K562 (cell line): ENCODE results near the gene KCNK4. TPM values are rescaled to one million over a fixed set of nuclear protein-coding genes. Genes with fewer than 3 reads are reported as not detected.
A peak's percentile ranks its signal among the peaks of the same experiment; 100 is the strongest.

Experiments
- BRF2 ChIP-seq: IDR thresholded peaks from 3 replicates; pipeline ENCODE4 v1.6.1; 2011; ENCODE audit warnings: borderline replicate concordance, mild to moderate bottlenecking; ENCODE audit not compliant: insufficient read length, insufficient read depth
- CXXC5 ChIP-seq: fragments of 250-450 bp; sonication (Bioruptor Pico); IDR thresholded peaks from 2 replicates; pipeline ENCODE4 v1.8.0; 2022; ENCODE audit warnings: inconsistent platforms, mild to moderate bottlenecking, moderate library complexity
- PKNOX1 ChIP-seq: fragments of 450-650 bp; IDR thresholded peaks from 2 replicates; pipeline ENCODE4 v1.6.1; 2016
- PML ChIP-seq: IDR thresholded peaks from 2 replicates; pipeline ENCODE4 v1.6.1; 2012; ENCODE audit warnings: low read length, inconsistent platforms
- RFX1 ChIP-seq: fragments of 450-650 bp; IDR thresholded peaks from 2 replicates; pipeline ENCODE4 v1.6.1; 2016; ENCODE audit warnings: mild to moderate bottlenecking, moderate library complexity
- SMC3 ChIP-seq: conservative IDR thresholded peaks from 2 replicates; pipeline ENCODE4 v1.6.1; 2011; ENCODE audit warnings: low read depth, low read length, improper control_type of control experiment; ENCODE audit not compliant: insufficient read depth
- TGIF2 ChIP-seq: sonication (generic); formaldehyde crosslinking; IDR thresholded peaks from 2 replicates; pipeline ENCODE4 v1.8.1; 2022; ENCODE audit warnings: mild to moderate bottlenecking, missing genetic modification reagents, moderate library complexity
- ZBTB49 ChIP-seq: sonication (generic); formaldehyde crosslinking; IDR thresholded peaks from 2 replicates; pipeline ENCODE4 v1.8.0; 2022; ENCODE audit warnings: missing genetic modification reagents, mild to moderate bottlenecking, borderline replicate concordance
- ZC3H11A ChIP-seq: IDR thresholded peaks from 2 replicates; pipeline ENCODE4 v1.6.1; 2012; ENCODE audit warnings: low read depth, low read length, improper control_type of control experiment
- ZNF436 ChIP-seq: fragments of 250-450, 450-650 bp; sonication (Bioruptor Pico); formaldehyde crosslinking; IDR thresholded peaks from 2 replicates; pipeline ENCODE4 v1.7.0; 2020; ENCODE audit warnings: mild to moderate bottlenecking
- ZNF518B ChIP-seq: fragments of 250-450 bp; sonication (Bioruptor Pico); IDR thresholded peaks from 2 replicates; pipeline ENCODE4 v1.5.0; 2021; ENCODE audit warnings: mild to moderate bottlenecking, moderate library complexity
- ZNF717 ChIP-seq: fragments of 250-450 bp; sonication (Bioruptor Pico); IDR thresholded peaks from 2 replicates; pipeline ENCODE4 v1.5.0; 2021
- ZSCAN32 ChIP-seq: fragments of 450-650 bp; formaldehyde crosslinking; IDR thresholded peaks from 2 replicates; pipeline ENCODE4 v1.4.0; 2020; ENCODE audit warnings: mild to moderate bottlenecking, moderate library complexity
- polyA plus RNA-seq, 8 experiments: library from polyadenylated mRNA; depleted of rRNA in 4 of 8; stranded (reverse) in 5 of 8; unstranded in 3 of 8; fragments of >200 nt; fragmentation: Nextera tagmentation in 2 of 8; fragmentation: Illumina TruSeq in 1 of 8; extraction: Ambion mirVana in 2 of 8; extraction: Trizol in 1 of 8; gene quantifications; 2 replicates each; pipeline versions ENCODE4 v1.2.1 to v1.2.3, GENCODE V29; 2011 to 2014; ENCODE audit warnings: inconsistent platforms in 1 of 8, missing spikeins in 1 of 8
- total RNA-seq, 7 experiments: library from RNA; depleted of rRNA in 6 of 7; stranded (reverse); fragments of >200 nt in 6 of 7; fragmentation: Illumina TruSeq in 2 of 7; extraction: Trizol in 2 of 7; gene quantifications; 2 replicates each; pipeline versions ENCODE4 v1.2.1 to v1.2.3, GENCODE V29; 2011 to 2021; ENCODE audit warnings: low replicate concordance in 1 of 7
- TF ChIP-seq, protein P1 (sequence below), 2 experiments: fragments of 450-650 bp; IDR thresholded peaks; 2 replicates each; pipeline ENCODE4 v1.6.1; 2018; ENCODE audit warnings: mild to moderate bottlenecking in 2 of 2, low read depth in 1 of 2; ENCODE audit not compliant: partially characterized antibody in 2 of 2

The KCNK4 gene
- total and polyA plus RNA-seq, 9 of the 15 experiments (the other 6 are each of a cell fraction or from before 2014, with no cell fraction given) = not detected

- TF ChIP-seq SMC3 = no peak
- 0 out of 2 replicates have a peak, but pooled peaks have one; percentile 13 for TF ChIP-seq PML
- no peak for TF ChIP-seq ZBTB49 (CRISPR knock-in tag)
- no peak for TF ChIP-seq ZNF518B (CRISPR knock-in tag)
- TF ChIP-seq ZNF717 (CRISPR knock-in tag) = no peak
- TF ChIP-seq TGIF2 (CRISPR knock-in tag) = no peak
- TF ChIP-seq RFX1 = no peak
- TF ChIP-seq PKNOX1 = peak; percentile 98
- no peak for TF ChIP-seq BRF2
- TF ChIP-seq ZNF436 = no peak
- TF ChIP-seq, protein P1, sequence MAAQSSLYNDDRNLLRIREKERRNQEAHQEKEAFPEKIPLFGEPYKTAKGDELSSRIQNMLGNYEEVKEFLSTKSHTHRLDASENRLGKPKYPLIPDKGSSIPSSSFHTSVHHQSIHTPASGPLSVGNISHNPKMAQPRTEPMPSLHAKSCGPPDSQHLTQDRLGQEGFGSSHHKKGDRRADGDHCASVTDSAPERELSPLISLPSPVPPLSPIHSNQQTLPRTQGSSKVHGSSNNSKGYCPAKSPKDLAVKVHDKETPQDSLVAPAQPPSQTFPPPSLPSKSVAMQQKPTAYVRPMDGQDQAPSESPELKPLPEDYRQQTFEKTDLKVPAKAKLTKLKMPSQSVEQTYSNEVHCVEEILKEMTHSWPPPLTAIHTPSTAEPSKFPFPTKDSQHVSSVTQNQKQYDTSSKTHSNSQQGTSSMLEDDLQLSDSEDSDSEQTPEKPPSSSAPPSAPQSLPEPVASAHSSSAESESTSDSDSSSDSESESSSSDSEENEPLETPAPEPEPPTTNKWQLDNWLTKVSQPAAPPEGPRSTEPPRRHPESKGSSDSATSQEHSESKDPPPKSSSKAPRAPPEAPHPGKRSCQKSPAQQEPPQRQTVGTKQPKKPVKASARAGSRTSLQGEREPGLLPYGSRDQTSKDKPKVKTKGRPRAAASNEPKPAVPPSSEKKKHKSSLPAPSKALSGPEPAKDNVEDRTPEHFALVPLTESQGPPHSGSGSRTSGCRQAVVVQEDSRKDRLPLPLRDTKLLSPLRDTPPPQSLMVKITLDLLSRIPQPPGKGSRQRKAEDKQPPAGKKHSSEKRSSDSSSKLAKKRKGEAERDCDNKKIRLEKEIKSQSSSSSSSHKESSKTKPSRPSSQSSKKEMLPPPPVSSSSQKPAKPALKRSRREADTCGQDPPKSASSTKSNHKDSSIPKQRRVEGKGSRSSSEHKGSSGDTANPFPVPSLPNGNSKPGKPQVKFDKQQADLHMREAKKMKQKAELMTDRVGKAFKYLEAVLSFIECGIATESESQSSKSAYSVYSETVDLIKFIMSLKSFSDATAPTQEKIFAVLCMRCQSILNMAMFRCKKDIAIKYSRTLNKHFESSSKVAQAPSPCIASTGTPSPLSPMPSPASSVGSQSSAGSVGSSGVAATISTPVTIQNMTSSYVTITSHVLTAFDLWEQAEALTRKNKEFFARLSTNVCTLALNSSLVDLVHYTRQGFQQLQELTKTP (IDR thresholded peaks at IDR 0.05; ENCODE audit: low read depth in 1 of 2, partially characterized antibody in 2 of 2) = no peak
- TF ChIP-seq ZSCAN32 (CRISPR knock-in tag) = no peak
- TF ChIP-seq ZC3H11A = no peak
- TF ChIP-seq CXXC5 (CRISPR knock-in tag) = peak; percentile 7; the same call in 1 of the 2 replicates
Observed at GRCh38 chr11:64241491-64242374, 49.4 kb upstream of the KCNK4 start (continued).
